G401 (cell line): Measurements from ENCODE around the gene DXO. TPM values are rescaled to one million over a fixed set of nuclear protein-coding genes. Genes with fewer than 3 reads are reported as not detected.
"Not testable (repeated sequence)": the region's sequence is repeated elsewhere in the genome, so short reads cannot be mapped to it uniquely, and the experiment has no call there.

ENCODE experiments used
- DNase-seq: peaks from one replicate; pipeline ENCODE4 v3.0.0-alpha.2; 2015; ENCODE audit warnings: low spot score
- in situ Hi-C: cut with HindIII; loops from 2 replicates; pipeline ENCODE4 v1.10.0; 2016; ENCODE audit warnings: low sequenced_read_pairs, mixed read lengths
- total RNA-seq: library from RNA; depleted of rRNA; stranded (reverse); fragments of >200 nt; shearing (Covaris generic); gene quantifications from 2 replicates; pipeline ENCODE4 v1.2.3, GENCODE V29; 2014

DXO gene
- total RNA-seq, 1 experiment from 2014 or later = 4.3 TPM

DNA sequence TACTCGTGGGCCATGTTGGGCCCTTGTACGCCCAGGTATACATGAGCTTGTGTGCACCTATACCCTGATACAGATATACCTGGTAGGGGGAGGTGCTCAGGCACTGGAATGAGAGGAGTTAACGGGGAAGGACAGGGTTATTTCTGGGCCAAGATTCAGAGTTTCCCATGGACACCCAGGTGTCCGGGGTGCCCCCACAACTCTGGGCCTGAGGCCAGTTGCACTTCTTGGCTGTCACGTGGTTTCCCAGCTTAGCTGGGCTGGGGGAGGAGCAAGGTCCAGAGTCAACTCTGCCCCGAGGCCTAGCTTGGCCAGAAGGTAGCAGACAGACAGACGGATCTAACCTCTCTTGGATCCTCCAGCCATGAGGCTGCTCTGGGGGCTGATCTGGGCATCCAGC lies 9.8 kb upstream of the DXO start, which contains the start of gene C4A:
C4A (plus strand) TSS at position 314 of the 400 bp plus-strand sequence; CDS start at position 365, 51 bp downstream.
- in situ Hi-C loops, DNase-seq: not testable (repeated sequence)

DNA sequence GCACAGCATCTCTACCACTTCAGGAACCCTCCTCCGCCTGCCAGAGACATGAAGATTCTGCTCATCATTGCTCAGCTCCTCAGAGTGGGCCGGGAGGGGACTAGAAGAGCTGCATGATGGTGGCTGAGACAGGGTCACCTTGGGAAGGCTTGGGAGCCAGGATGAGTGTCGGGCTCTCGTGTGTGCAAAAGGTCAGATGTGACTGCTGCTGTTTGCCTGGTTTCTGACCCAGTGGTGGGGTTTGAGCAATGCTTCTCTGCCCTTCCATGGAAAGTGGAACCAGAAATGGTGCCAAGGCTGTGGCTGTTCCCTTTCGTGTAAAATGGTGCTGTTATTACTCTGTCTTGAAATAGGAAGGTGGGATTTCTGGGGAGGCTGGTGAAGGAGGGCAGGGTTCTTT lies 9.1 kb upstream of the DXO start:
- in situ Hi-C loops, DNase-seq: not testable (repeated sequence)

DNA sequence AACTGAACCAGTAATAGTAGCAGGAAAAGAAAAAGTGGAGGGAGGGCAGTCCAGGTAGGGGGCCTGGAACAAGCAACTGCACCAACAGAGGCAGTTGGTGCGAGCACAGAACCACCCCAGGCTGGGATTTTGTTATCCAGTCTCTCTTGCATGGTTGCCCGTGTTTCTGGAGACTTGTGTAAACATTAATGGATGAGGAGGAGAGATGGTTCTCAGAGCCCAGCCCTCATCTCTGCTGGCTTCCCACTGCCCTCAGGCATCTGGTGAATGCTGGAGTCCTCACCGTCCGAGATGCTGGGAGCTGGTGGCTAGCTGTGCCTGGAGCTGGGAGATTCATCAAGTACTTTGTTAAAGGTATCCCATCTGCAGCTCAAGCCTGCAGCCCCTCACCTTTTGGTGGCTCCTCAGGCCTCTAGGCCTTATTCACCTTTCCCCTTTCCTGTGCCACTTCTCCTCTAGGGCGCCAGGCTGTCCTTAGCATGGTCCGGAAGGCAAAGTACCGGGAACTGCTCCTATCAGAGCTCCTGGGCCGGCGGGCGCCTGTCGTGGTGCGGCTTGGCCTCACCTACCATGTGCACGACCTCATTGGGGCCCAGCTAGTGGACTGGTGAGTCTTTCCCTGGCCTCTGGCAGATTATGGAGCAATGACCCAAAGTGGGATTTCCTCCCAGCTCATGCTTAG lies 8.4 kb upstream of the DXO start:
- in situ Hi-C loops, DNase-seq: not testable (repeated sequence)

DNA sequence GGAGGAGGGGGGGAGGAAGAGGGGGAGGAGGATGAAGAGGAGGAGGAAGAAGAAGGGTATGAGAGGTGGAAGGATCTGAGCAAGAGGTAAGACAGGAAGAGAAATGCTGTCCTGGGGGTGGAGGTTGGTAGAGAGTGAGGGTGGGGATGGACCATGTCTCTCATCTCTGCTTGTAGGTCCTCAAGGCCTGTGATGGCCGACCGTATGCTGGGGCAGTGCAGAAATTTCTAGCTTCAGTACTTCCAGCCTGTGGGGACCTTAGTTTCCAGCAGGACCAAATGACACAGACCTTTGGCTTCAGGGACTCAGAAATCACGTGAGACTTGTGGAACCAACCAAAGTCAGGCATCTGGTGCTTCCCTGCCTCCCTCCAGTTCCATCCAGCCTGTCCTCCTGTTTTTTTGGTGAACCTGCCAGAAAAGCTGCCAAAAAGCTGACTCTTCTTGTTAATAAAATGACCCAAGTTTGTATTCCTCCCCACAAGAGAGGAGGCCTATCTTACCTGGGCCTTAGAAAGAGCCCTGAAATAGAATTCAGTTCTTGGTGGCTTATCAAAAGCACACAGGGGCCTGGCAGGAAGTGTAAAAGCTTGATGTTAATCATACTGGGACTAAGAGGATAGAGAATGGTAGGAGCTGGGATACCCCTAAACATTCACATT lies 7.4 kb upstream of the DXO start:
- in situ Hi-C loops = no loop called here

DNA sequence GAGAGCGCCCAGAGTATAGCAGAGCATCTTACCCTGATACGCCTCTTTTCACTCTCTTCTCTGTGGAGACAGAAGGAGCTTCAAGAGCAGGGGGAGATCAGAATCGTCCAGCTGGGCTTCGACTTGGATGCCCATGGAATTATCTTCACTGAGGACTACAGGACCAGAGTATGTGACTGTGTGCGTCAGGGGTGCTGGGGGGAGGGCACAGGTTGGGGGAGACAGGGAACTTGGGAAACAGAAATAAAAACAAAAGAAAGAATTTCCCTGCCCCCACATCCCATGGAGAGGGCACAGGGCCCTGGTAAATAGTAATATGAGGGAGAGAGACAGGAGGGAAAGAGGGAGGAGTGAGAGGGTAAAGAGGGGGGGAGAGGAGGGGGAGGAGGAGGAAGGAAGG lies 6.9 kb upstream of the DXO start:
- in situ Hi-C loops = no loop called here
- no peak for DNase-seq

More for the DNA sequence above, 7.4 kb upstream of the DXO start:
- DNase-seq = no peak

DNA sequence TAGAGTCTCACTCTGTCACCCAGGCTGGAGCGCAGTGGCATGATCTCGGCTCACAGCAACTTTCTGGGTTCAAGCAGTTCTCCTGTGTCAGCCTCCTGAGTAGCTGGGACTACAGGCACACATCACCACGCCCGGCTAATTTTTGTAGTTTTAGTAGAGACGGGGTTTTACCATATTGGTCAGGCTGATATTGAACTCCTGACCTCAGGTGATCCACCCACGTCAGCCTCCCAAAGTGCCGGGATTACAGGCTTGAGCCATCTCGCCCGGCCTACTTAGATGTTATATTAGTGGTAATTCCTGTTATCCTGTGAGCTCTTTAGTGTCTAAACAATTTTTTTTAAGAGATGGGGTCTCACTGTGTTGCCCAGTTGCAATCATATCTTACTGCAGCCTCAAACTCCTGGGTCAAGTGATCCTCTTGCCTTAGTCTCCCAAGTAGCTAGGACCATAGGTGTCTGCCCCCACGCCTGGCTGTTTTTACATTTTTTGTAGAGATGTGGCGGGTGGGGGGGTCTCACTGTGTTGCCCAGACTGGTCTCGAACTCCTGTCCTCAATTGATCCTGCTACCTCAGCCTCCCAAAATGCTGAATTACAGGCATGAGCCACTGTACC lies 6.0 kb upstream of the DXO start:
- DNase-seq = no peak
- in situ Hi-C loops = no loop called here

DNA sequence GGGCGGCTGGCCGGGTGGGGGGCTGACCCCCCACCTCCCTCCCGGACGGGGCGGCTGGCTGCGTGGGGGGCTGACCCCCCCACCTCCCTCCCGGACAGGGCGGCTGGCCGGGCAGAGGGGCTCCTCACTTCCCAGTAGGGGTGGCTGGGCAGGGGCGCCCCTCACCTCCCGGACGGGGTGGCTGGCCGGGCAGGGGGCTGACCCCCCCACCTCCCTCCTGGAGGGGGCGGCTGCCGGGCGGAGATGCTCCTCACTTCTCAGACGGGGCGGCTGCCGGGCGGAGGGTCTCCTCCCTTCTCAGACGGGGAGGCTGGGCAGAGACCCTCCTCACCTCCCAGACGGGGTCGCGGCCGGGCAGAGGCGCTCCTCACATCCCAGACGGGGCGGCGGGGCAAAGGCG lies 4.1 kb upstream of the DXO start:
- DNase-seq, in situ Hi-C loops: not testable (repeated sequence)

DNA sequence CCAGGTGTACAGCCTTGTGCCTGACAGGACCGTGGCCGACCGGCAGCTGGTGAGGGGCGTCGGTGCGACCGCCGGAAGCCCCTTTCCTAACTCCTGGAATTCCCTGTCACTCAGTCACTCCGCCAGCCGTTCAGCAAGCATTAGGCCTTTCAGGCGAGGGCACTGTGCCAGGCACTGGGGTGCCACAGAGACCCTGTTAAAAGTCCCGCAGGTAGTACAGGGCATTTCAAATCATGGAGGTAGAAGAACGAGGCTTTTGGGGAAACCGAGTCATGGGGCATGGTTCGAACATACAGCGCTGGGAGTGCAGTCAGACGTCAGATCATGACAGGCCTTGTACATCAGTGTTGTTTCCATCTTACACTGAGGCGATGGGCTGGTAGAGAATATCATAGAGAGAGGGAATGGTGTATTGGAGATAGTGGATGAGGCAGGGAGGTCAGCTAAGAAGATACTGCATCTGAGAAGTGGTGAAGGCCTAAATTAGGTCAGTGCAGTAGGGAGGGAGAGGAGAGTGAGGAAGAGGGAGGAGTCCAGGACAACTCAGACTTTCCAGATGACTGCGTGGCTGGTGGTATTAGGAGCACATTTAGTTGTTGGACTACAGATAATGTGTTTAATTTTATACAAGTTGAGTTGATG lies 892 bp upstream of the DXO start:
- in situ Hi-C loops = no loop called here
- no peak for DNase-seq

DNA sequence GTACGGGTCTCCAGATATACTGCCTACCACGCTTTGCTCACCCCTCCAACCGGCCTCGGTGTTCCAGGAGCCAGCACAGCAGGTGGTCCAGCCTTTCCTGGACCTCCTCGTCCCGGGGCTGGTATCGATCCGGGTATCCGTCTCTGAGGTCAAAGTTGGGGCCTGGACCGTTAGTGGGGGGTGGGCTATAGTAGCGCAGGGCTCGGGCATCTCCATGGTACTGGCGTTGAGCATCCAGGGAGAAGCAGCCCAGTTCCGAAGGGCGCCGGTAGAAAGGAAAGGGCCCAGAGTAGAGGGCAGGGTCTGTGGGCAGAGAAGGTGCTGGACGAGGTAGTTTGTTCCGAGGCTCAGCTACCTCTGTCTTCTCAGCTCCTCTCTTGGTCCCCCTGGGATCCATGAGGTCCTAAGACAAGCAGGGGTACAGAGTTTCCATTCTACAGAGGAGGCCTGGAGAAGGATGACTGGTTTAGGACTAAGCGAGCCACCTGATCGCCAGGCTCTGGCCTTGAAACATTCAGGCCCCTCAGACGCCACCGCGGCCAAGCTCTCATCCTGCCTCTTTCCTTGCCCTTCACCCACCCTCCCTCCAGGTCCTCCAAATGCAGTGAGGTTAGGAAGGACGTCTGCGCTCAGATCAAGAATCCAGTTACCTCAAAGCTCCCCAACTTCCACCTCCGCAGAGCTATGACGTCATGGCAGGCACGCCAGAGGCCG lies 502 bp downstream of the DXO start:
- in situ Hi-C loops = no loop called here
- no peak for DNase-seq

DNA sequence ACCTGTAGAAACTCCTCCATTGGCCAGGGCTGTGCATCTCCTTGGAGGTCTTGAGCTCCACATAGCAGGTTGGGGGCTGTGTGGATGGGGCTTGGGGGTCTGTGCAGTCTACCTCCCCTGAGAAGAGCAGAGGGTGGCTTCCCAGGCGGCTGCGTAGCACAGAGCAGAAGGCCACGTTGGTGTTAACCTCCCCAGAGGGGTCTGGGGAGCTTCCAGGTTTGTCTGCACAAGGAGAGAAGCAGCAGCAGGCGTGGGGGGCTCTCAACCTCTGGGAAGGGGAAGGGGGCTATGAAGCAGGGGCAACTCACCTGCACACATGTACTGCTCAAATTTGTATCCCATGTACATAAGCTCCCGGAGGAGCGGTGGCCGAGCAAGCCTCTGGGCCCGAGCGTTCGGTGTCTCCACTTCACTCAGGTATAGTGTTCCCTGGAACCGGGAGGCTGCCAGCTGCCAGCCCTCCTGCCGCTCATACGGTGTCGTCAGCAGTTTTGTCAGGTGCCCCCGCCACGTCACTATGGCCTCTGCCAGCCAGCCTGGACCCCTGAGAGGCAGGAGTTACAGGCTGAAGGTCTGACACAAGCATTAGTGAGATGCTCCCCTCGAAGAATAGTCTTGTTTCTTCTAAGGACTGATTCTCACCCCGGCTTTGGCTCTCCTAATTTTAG lies 1.2 kb downstream of the DXO start:
- in situ Hi-C loops = no loop called here
- peak; percentile 24 for DNase-seq

DNA sequence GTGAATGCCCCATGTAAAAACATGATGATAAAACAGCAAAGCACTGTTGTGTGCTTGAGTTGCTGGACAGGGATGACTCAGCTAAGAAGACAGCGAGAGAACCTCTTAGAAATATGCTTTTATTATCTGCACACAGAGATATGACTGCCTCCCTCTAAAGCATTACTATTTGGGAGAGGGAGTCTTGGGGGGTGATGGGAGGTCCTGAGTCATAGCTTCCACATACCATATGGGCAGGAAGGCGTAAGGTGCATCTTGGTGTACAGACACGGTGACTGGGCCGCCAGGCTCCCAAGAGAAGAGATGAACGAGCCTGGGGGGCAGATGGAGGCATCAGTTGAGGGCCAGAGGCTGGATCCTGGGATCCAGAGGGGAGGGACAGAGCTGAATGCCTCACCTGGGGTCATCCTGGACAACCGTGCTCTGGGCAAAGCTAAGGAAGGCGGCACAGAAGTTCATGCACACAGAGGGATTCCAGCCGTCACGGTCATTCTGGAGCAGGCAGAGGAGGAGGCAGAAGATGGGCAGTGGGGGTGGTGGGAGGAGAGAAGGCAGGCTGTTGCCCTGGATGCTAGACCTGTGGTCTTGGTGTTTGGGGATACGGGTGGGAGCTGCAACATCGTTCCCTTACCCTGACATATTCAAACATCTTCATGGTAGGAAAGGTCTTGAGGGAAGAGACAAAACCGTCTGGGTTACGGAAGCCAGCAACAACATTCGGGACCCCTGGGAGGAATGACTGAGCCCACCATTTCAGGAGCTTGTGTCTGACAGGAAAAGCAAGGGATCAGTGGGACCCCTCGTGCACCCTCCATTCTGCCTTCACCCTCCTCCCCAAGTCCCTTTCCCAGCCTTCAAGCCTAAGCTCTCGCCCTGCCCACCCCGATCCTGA lies 2.0 kb downstream of the DXO start:
- in situ Hi-C loops = no loop called here
- no peak for DNase-seq

DNA sequence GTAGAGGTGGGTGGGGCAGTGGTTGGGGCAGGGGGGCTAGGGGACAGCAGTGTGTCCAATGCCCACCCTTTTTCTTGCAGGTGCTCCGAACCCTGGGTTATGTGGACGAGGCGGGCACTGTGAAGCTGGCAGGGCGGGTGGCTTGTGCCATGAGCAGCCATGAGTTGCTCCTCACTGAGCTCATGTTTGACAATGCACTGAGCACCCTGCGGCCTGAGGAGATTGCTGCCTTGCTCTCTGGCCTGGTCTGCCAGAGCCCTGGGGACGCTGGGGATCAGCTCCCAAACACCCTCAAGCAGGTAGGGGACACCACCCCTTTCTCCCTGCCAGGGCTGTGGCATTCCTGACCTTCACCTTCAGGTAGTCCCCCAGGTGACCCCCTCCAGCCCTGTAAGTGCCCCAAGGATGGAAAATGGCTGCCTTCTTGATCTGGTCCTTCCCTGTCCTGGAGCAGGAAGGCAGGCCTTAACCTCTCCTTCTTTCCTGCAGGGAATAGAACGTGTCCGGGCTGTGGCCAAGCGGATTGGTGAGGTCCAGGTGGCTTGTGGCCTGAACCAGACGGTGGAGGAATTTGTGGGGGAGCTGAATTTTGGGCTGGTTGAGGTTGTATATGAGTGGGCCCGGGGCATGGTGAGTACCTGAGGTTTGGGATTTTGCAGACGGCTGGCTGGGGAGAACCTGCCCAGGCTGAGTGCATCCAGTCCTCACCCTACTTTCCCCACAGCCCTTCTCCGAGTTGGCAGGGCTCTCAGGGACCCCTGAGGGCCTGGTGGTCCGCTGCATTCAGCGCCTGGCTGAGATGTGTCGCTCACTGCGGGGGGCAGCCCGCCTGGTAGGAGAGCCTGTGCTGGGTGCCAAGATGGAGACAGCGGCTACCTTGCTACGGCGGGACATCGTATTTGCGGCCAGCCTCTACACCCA lies 2.9 kb downstream of the DXO start:
- in situ Hi-C loops = no loop called here
- DNase-seq = no peak

DNA sequence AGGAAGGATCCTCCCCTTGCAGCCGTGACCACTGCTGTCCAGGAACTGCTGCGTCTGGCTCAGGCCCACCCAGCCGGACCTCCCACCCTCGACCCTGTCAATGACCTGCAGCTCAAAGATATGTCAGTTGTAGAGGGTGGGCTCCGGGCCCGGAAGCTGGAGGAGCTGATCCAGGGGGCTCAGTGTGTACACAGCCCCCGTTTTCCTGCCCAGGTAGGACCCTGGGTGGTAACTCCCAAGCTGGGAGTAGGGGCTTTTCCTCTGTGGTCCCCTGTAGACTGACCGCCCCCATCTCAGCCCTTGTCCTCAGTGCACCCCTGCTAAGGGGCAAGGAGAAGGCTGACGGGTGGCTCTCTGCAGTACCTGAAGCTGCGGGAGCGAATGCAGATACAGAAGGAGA lies 3.6 kb downstream of the DXO start:
- in situ Hi-C loops = no loop called here
- DNase-seq = no peak

DNA sequence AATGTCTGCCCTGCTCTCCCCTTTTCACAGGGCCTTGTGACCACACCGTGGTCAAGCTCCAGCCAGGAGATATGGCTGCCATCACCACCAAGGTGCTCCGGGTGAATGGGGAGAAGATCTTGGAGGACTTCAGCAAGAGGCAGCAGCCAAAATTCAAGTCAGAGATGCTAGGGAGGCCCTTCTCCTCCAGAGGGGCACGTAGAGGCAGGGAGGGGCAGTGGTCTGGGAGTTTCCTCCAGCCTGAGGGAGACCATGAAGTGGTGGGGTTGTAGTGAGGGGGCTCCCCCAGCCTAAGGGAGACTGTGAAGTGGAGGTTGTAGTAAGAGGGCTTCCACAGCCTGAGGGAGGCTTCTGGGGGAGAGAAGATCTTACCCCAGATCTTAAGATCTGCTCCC lies 4.0 kb downstream of the DXO start:
- DNase-seq = no peak
- in situ Hi-C loops = no loop called here

DNA sequence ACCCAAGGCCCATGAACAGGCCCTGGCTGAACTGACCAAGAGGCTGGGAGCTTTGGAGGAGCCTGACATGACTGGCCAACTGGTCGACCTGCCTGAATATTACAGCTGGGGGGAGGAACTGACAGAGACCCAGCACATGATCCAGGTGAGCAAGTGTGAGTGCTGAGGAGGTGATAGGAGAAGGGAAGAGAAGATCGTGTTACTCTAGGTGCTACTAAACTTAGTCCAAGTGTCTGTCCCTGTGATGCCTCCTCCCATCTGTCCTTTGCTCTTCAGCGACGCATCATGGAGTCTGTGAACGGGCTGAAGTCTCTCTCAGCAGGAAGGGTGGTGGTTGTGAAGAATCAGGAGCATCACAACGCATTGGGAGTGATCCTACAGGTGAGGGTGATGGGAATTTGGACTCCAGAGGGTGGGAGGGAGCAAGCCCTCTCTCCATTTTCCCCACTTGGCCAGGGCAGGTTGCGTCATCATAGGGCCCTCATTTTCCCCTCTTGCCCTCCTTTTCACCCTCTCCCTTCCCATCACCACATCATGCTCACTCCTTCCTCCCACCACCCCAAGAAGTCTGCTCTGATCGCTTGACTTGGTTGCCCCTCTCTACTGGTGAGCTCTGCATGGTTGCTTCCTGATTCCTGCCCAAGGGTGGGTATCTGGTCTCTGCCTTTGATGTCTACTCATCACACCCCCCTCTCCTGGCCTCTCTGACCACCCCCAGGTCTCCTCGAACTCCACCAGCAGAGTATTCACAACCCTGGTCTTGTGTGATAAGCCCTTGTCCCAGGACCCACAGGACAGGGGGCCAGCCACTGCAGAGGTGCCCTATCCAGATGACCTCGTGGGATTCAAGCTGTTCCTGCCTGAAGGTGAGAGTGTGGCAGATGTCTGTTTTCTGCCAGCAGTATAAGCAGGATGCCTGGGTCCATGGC lies 4.7 kb downstream of the DXO start:
- in situ Hi-C loops = no loop called here
- DNase-seq = no peak

DNA sequence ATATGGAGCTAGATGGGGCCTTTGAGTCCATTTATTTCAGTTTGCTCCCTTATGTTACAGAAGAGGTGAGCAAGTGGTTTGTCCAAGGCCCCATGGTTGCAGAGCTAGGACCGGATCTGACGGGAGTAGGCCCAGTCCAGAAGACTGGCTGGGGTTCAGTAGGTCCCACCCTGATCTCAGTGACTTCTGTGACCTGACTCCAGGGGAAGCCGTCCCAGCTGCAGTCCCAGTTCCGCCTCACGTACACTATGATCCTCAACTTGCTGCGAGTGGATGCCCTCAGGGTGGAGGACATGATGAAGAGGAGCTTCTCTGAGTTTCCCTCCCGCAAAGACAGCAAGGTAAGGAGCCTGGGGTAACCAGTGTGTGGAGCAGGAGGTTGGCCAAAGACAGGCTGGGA lies 5.4 kb downstream of the DXO start:
- in situ Hi-C loops = no loop called here
- no peak for DNase-seq
